NOMO-1 treated with dmso at 0.1 percent for 144 hours (cell line): Measurements from ENCODE around the gene PDS5A.
"Not testable (repeated sequence)": the region's sequence is repeated elsewhere in the genome, so short reads cannot be mapped to it uniquely, and the experiment has no call there.

Experiments used
- DNase-seq: peaks from one replicate; lab custom pipeline; 2025; ENCODE audit not compliant: unreplicated experiment; lab: John Stamatoyannopoulos, UW

The PDS5A gene

DNA sequence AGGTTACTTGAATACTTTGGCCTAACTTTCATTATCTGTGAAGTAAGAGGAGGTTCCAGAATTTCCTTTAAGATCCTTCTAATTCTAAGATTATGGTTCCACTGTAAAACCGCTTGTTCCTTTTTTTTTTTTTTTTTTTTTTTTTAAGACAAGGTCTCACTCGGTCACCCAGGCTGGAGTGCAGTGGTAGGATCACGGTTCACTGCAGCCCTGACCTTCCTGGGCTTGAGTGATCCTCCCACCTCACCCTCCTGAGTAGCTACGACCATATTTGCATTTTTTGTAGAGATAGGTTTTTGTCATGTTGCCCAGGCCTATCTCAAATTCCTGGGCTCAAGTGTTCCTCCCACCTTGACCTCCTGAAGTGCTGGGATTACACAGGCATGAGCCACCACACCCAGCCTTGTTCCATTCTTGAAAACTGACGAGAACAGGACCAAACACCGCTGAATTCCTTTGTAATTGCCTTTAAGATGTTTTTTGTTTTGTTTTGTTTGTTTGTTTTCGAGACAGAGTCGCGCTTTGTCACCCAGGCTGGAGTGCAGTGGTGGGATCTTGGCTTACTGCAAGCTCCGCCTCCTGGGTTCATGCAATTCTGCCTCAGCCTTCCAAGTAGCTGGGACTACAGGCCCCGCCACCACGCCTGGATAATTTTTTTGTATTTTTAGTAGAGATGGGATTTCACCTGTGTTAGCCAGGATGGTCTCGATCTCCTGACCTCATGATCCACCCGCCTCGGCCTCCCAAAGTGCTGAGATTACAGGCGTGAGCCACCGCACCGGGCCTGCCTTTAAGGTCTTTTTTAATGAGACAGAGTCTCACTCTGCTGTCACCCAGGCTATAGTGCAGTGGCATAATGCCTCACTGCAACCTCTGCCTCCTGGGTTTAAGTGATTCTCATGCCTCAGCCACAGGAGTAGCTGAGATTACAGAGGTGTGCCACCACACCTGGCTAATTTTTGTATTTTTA, 6.8 kb downstream of the PDS5A start:
- DNase-seq, result no peak

DNA sequence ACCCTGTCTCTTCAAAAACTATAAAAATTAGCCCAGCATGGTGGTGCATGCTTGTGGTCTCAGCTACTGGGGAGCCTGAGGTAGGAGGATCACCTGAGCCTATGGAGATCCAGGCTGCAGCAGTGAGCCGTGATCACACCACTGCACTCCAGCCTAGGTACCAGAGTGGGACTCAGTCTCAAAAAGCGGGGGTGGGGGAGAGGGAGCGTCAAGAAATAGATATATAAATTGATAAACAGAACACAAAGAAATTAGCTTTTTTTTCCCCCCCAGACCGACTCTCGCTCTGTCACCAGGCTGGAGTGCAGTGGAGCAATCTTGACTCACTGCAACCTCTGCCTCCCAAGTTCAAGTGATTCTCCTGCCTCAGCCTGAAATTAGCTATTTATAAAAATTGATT, 14.1 kb downstream of the PDS5A start:
- no peak for DNase-seq

DNA sequence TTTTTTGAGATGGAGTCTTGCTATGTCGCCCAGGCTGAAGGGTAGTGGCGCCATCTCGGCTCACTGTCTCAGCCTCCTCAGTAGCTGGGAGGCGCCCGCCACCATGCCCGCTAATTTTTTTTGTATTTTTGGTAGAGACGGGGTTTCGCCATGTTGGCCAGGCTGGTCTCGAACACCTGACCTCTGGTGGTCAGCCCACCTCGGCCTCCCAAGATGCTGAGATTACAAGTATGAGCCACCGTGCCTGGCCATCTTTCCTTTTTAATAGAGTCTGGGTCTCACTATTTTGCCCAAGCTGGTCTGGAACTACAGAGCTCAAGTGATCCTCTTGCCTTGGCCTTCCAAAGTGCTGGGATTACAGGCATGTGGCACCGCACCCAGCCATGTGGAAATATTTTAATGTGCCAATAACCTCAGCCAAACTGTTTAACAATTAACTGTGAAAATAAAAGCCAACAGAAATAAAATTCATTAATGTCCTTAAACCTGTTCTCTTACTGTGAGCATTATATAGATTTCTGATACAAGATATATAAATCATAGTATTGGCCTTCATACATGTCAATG, 16.3 kb downstream of the PDS5A start:
- no peak for DNase-seq

DNA sequence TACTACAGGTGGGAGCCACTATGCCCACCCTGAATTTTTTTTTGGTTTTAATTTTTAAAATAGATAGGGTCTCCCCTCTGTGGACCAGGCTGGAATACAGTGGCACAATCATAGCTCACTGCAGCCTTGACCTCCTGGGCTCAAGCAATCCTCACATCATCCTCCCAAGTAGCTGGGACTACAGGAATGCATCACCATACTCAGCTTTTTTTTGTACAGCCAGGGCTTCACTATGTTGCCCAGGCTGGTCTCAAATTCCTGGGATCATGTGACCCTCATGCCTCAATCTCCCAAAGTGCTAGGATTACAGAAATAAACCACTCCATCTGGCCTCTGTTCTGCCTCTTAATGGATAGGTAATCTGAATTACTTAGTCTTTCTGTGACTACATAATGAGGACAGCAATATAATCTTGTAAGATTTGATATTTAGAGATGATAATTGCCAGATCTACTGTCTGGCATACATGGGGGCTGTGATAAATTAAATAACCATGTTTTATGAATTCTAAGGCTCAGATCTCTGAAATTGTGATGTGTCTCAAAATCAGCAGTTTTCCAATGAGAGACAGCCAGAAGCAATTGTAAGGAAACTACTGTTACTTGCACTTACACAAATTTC, 26.7 kb downstream of the PDS5A start:
- no peak for DNase-seq

DNA sequence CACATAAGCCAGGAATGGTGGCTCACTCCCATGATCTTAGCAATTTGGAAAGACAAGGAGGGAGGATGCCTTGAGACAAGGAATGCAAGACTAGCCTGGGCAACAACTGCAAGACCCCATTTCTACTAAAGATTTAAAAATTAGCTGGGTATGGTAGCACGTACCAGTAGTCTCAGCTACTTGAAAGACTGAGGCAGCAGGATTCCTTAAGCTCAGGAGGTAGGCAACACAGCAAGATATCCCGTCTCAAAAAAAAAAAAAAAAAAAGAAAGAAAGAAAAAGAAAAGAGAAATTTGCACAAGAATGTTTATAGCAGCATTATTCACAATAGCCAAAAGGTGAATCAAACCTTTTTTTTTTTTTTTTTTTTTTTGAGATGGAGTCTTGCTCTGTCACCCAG, 29.7 kb downstream of the PDS5A start:
- DNase-seq, result no peak

DNA sequence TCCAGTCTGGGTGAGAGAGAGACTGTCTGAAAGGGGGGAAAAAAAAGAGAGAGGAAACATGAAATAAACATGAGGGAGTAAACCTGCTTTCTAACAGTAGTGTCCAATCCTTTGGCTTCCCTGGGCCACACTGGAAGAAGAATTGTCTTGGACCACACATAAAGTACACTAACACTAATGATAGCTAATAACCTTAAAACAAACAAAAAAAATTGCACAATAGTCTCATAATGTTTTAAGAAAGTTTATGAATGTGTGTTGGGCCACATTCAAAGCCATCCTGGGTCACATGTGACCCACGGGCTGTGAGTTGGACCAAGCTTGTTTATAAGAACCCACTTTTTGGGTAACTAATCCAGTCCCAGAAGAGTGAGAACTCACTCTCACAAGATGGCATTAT, 30.3 kb downstream of the PDS5A start:
- DNase-seq, result no peak

DNA sequence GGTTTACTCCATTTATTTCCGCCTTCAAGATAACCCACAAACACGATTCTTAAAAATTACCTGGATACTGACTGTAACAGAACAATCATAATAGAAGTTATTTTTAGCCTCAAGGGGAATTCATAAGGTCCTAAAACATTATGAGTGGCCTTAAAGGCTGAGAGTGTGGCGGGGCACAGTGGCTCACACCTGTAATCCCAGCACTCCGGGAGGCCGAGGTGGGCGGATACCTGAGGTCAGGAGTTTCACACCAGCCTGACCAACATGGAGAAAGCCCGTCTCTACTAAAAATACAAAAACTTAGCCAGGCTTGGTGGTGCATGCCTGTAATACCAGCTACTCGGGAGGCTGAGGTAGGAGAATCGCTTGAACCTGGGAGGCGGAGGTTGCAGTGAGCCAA, 33.5 kb downstream of the PDS5A start:
- DNase-seq, result not testable (repeated sequence)

DNA sequence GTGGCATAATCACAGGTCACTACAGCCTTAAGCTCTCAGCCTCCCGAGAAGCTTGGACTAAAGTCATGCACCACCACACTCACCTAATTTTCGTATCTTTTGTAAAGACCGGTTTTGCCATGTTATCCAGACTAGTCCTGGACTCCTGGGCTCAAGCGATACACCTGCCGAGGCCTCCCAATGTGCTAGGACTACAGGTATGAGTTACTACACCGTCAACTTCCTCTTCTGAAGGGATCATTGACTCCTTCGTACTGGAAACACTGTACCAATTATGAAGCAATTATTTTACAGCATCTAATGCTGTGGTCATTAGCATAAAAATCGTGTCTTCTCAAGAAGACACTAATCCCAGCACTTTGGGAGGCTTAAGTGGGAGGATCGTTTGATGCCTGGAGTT, 35.2 kb downstream of the PDS5A start:
- no peak for DNase-seq

DNA sequence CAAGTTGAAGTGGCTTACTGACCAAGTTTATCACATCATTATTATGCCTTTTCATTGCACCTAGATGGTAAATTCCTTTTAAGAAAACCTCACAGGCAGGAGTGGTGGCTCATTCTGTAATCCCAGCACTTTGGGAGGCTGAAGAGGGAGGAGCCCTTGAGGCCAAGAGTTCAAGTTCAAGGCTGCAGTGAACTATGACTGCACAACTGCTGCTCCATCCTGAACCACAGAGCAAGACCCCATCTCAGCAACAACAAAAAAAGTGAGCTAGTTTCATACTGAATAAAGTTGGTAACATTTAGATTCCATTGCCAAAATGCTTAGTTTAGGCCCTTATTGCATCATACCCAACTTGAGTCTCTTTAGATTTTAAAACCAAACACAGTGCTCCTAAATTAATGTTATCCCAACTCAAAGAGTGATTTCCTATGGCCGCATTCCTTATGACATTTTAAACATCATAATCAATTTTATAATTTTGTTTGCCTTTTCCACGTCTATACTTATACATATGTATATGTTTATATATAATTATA, 36.0 kb downstream of the PDS5A start:
- DNase-seq, result no peak

DNA sequence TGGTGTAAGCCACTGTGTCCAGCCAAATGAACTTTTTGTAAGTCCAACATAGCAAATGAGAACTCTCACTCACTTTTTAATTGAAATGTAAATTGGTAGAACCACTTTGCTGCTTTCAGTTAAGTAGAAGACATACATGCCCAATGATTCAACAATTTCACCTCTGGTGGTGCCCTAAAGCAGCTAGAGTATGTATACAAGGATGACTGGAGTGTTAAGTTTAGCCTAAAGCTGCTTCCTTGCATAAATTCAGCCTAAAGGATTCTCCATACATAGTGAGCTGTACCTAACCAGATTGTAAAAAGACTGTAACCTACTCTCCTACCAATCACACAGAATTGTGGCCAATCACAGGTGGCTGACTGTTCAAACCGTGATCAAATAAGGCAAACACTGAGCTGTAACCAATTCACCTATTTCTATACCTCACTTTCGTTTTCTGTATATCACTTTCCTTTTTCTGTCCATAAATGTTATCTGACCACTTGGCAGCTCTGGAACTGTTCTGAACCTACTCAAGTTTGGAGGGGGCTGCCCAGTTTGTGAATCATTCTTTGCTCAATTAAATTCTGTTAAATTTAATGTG, 39.9 kb downstream of the PDS5A start:
- DNase-seq, result no peak

DNA sequence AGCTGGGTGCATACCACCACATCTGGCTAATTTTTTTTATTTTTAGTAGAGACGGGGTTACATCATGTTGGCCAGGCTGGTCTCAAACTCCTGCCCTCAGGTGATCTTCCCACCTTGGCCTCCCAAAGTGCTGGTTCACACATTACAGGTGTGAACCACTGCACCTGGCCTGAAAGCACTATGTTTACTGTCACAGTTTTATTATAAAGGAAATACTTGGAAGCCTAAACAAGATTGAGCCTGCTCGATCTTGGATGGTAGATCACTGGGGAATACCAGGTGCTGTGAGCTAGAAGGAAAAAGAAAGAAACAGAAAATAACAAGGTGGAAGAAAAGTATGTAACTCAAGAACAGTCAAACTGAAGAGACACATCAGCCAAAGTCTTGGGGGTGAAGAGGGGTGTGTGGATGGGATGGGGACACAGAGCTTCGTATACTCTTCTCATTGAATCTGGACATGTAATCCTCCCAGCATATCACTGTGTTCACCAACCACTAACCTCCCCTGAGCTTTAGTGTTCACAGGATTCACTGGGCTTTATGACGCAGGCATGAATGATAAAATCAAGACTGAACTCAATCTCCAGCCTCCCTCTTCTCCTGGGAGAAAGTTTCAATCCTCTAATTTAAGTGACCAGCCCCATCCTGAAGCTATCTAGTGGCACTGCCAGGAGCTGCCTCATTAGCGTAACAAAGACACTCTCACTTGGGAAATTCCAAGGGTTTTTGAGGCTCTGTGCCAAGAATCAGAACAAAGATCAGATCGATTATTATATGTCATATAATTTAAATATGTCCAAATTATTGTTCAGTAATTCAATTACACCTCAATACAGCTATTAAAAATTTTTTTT, 40.9 kb downstream of the PDS5A start:
- no peak for DNase-seq

DNA sequence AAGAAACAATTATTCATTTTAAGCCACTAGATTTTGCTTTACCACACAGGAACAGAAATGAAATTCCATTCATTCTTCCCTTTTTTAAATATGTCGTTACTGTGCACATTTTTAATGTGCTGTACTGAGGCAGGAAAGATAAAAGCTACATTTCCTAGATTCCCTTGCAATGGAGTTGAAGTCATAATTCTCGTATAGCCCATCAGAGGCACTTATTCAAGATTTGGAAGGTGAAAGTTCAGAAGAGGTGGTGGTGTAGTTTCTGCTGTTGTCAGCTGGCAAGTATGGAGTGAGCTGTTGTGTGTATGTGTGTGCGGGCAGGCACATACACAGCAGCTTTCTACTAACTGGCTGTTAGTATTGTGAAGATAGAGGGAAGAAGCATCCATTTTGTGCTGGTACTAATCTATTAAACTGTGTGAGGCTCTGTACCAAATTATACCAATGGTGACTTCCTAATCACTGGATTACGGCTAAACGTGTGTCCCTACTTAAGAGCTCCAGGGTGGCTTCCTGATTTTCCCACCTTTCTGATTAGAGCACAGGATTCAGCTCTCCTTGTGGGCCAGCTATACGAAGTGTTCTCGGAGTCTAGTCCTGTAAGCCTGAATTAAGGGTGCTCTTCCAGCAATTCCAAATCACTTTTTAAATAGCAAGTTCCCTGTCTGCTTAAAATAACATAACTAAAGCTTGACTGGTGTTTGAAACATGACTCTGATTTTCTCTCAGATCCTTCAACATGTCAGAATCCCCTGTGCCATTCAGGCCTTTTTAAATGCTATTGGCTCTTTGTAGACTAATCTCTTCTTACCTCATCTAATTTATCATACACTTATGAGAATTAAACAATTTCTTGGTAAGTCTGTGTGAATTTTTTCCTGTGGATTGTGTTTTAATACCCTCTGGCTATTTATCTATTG, 43.8 kb downstream of the PDS5A start:
- DNase-seq, result no peak

DNA sequence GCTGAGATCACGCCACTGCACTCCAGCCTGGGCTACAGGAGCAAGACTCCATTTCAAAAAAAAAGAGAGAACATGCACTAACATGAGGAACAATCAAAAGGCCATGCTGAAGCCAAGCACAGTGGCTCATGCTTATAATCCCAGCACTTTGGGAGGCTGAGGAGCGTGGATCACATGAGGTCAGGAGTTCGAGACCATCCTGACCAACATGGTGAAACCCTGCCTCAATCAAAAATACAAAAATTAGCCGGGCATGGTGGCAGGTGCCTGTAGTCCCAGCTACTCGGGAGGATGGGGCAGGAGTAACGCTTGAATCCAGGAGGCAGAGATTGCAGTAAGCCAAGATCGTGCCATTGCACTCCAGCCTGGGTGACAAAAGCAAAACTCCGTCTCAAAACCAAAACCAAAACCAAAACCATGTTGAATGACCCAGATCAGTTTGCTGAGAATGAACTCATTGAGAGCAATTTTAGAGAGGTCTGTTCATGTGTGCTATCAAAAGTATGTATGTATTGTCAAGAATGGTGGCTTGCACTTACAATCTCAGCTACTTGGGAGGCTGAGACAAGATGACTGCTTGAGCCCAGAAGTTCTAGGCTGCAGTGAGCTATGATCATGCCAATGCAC, 44.8 kb downstream of the PDS5A start:
- no peak for DNase-seq

DNA sequence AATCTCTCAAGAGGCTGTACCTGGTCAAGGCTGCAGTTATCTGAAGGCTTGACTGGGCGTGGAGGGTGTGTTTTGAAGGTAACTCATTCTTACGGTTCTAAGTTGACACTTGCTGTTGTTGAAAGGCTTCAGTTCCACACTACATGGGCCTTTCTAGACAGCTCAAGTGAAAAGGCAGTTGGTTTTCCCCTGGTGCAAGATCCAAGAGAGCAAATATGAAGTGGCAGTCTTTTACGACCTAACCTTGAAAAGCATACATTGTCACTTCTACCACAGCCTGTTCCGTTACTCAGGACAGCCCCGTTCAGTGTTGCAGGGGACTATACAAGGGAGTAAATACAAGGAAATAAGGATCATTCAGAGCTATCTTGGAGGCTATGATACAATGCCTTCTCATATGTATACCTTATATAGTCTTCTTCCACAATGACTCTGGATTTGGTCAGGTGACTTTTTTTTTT, 46.2 kb downstream of the PDS5A start:
- DNase-seq, result no peak

DNA sequence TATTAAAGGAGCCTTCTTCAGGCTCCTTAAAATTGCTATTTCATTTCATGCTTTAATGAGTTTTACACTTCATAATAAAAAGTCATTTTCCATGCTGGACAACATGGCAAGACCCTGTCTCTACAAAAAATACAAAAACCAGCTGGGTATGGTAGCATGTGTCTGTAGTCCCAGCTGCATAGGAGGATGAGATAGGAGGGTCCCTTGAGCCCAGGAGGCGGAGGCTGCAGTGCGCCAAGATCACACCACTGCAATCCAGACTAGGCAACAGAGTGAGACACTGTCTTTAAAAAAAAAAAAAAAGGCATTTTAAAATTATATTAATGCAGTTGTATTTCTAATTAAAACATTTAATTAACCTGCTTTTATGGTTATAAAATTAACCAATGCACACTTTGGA, 49.2 kb downstream of the PDS5A start:
- no peak for DNase-seq

DNA sequence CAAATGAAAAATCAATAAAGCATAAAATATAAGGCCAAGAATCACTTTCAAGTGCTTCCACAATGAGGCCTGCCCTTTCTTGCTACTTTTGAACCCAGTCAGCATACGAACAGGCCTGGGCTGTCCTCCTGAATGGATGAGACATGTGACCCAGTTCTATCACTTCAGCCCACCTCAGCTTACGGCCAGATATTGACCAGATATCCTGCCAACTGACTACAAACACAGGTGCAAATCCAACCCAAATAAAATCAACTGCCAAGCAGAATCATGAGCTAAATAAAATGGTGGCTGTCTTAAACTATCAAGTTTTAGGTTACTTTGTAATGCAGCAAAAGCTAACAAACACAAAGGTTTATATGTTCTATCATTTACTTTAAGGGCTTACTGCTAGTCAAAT, 53.7 kb downstream of the PDS5A start:
- no peak for DNase-seq

DNA sequence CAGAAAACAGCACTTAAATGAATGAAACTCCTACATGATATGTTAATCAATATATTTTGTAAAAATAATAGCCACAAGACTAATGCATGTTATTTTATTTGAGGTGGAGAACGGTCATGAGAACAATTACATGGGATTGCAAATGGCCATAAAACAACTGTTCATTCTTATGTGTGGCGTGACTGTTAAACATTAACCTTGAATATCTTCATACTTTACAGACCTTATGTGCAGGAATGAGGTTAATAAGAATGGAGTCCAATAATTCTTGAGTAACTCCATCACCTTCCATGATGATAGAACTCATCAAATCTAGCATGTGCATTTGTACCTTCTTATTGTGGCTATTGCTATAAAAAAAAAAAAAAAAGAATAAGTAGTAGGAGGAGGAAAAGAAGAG, 55.3 kb downstream of the PDS5A start:
- DNase-seq, result no peak

DNA sequence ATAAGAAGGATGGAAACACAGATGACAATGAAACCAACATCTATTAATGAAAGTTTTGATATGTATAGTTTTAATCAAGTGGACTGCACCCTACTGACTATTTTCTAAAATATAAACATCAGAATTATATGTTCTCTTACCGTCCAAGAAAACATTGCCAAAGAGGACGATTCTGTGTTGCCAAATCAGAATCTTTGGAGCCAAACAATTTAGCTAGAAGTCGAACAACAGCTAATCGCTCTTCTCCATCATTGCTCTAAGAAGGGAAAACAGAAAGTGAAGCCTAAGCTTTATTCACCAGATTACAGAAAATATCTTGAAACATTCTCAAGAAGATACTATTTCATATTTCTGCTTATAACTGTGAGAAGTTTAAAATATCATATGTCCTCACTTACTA, 64.2 kb downstream of the PDS5A start:
- DNase-seq, result no peak

DNA sequence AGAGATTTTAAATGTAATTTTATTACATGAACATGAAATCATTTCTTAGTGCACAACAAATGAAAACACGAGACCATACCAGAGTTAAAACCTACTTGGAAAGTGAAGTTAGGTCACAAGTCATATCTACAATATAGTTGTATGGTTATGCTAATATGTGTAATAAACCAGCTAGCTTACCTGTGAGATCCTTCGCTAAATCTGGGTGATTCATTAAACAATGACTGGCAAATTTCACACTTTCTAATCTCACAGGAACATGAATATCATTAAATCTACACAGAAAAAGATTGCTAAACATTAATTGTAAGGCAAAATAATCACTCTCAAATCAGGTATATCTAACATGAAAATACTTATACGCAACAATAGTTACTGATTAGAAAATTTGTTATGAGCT, 67.6 kb downstream of the PDS5A start:
- DNase-seq, result no peak
